H7 (cell line): Measurements from ENCODE around the gene GALNTL6. TPM values are rescaled to one million over a fixed set of nuclear protein-coding genes. Genes with fewer than 3 reads are reported as not detected.
"Not testable (repeated sequence)": the region's sequence is repeated elsewhere in the genome, so short reads cannot be mapped to it uniquely, and the experiment has no call there.

Source experiments
- DNase-seq: peaks from one replicate; pipeline ENCODE4 v3.0.0; 2012
- H3K27me3 ChIP-seq: 2 replicates; pipeline ENCODE4 v1.6.0; 2011; ENCODE audit warnings: mild to moderate bottlenecking, low read length; ENCODE audit not compliant: control insufficient read depth, insufficient read depth
- H3K36me3 ChIP-seq: replicated peaks from 2 replicates; pipeline ENCODE4 v1.5.1; 2011; ENCODE audit warnings: low read length; ENCODE audit not compliant: control insufficient read depth, insufficient read depth
- H3K4me3 ChIP-seq: 2 replicates; pipeline ENCODE4 v1.5.1; 2011; ENCODE audit warnings: low read depth, mild to moderate bottlenecking, control low read depth, low read length, moderate library complexity; ENCODE audit not compliant: insufficient read depth
- total RNA-seq: library from RNA; depleted of rRNA; stranded (reverse); fragments of >200 nt; shearing (Covaris generic); gene quantifications from 2 replicates; pipeline ENCODE4 v1.2.3, GENCODE V29; 2014

Gene GALNTL6
- total RNA-seq, 1 experiment from 2014 or later: 0.24 TPM

GRCh38 chr4:172780566-172781081, 967.4 kb downstream of the GALNTL6 start:
- H3K36me3 ChIP-seq: no peaks in the 10 kb centered on the region
- H3K27me3 ChIP-seq: no peaks in the 10 kb centered on the region
- H3K4me3 ChIP-seq: no peak overlapping the region
- DNase-seq: no peak

GRCh38 chr4:172785613-172786012, 972.4 kb downstream of the GALNTL6 start:
- Histone ChIP-seq H3K27me3 (no peaks in the 10 kb centered on the region), H3K4me3 (no peak overlapping the region), H3K36me3 (no peaks in the 10 kb centered on the region)
- DNase-seq: no peak

- no peak for DNase-seq
- H3K4me3 ChIP-seq: no peak overlapping the region
- H3K36me3 ChIP-seq: no peaks in the 10 kb centered on the region
- H3K27me3 ChIP-seq: no peaks in the 10 kb centered on the region
These were observed 973.0 kb downstream of the GALNTL6 start for GRCh38 chr4:172786039-172786792.

- H3K4me3 ChIP-seq: no peak overlapping the region
- no peaks in the 10 kb centered on the region for H3K36me3 ChIP-seq
- DNase-seq: no peak
- H3K27me3 ChIP-seq: no peaks in the 10 kb centered on the region
These were observed 973.9 kb downstream of the GALNTL6 start for GRCh38 chr4:172787111-172787510.

GRCh38 chr4:172791841-172792240, 978.6 kb downstream of the GALNTL6 start:
- Histone ChIP-seq H3K27me3 (no peaks in the 10 kb centered on the region), H3K4me3 (no peak overlapping the region), H3K36me3 (no peaks in the 10 kb centered on the region)
- no peak for DNase-seq

DNA sequence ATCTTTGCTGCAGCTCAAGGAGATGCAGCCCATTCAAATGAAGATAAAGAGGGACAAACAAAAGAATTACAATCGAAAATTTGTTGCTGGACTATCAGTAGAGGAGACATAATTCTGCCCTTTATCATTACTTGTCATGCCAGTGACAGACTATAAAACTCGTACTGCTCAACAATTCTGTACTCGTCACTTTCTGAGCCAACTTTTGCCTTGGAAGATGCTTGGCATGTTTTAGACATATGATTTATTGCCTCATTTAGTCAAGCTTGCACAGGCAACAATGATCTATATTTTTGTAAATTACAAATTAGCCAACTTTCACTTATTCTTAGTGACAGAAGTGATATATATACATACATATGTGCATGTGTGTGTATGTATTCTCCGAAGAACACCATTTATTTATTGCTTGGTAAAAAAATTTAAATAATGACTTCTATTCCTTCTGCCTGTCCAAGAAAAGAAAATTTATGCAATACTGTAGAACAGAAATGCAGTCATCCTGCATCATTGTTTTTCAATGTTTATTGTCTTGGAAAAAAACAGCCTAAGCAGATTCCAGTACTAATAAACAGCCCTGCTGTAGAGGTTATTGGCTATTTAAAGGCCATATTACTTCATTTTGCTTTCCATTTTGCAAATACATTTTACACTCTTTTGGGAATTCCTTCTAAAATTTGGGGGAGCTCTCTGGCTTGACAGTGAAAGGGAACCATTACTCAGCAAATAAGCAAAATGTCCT, 980.5 kb downstream of the GALNTL6 start:
- no peak for DNase-seq
- H3K36me3 ChIP-seq: no peaks in the 10 kb centered on the region
- H3K27me3 ChIP-seq: no peaks in the 10 kb centered on the region
- no peak overlapping the region for H3K4me3 ChIP-seq

GRCh38 chr4:172794307-172794703, 981.1 kb downstream of the GALNTL6 start:
- no peak for DNase-seq
- Histone ChIP-seq H3K4me3 (no peak overlapping the region), H3K36me3 (no peaks in the 10 kb centered on the region), H3K27me3 (no peaks in the 10 kb centered on the region)

DNA sequence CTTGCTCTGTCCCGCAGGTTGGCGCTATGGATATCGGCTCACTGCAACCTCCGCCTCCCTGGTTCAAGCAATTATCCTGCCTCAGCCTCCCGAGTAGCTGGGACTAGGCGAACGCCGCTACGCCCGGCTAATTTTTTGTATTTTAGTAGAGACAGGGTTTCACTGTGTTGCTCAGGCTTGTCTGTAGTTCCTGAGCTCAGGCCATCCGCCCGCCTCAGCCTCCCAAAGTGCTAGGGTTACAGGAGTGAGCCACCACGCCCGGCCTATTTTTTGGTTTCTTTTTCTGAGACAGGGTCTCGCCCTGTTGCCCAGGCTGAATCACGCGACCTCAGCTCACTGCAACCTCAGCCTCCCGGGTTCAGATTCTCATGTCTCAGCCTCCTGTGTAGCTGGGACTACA, 984.1 kb downstream of the GALNTL6 start:
- not testable (repeated sequence) for H3K4me3 ChIP-seq, H3K27me3 ChIP-seq, DNase-seq, H3K36me3 ChIP-seq

GRCh38 chr4:172802032-172802431, 988.8 kb downstream of the GALNTL6 start:
- no peaks in the 10 kb centered on the region for H3K36me3 ChIP-seq
- no peak overlapping the region for H3K4me3 ChIP-seq
- DNase-seq: no peak
- H3K27me3 ChIP-seq: no peaks in the 10 kb centered on the region

DNA sequence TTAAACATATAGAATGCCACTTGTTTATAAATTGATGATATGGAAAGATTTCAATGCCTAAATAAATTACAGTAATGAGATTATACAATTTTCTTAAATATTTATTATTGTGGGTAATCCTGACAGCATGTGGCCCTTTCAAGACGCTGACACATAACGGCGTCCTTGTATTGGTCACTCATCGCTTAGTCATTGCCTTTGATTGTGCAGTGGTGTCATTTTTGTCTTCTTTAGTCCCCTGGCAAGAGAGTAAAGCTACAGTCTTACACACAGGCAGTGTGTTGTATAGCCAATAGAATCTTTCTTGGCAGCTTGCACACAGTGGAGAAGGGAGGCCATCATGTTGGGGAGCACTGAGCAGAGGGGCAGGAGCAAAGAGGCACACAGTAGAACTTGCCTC, 993.6 kb downstream of the GALNTL6 start:
- Histone ChIP-seq H3K36me3 (no peaks in the 10 kb centered on the region), H3K27me3 (no peaks in the 10 kb centered on the region), H3K4me3 (no peak overlapping the region)
- no peak for DNase-seq

DNA sequence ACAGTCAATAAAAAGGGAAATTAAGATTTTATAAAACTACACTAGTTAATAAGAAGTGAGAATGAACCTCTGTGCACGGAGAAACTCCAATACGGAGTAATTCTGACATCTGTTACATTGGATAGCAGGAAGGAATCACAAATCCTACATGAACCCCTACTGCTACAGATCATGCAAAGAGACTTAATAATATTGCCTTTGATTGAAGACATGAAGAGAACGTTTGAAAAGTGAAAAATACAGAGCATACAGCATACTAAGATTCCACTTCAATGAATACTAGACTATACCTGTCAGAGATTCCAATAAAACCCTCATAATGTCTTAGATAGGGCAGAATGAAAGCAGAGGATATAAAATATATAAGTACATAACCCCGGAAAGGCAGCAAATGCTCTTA, 995.0 kb downstream of the GALNTL6 start:
- Histone ChIP-seq H3K4me3 (no peak overlapping the region), H3K36me3 (no peaks in the 10 kb centered on the region), H3K27me3 (no peaks in the 10 kb centered on the region)
- DNase-seq: no peak

DNA sequence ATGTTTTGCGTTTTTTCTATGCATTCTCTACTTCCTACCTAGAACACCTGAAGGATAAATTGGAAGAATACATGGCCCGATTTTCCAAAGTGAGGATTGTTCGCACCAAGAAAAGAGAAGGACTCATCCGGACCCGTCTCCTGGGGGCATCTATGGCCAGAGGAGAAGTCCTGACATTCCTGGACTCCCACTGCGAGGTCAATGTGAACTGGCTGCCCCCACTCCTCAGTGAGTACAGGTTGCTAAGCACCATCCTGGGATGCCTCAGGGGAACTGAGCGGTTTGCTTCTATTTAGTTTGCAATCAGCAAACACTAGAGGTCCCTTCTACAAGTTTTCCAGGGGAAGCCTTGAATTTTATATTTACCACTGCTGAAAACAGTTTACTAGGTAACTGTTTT, 996.1 kb downstream of the GALNTL6 start:
- no peaks in the 10 kb centered on the region for H3K27me3 ChIP-seq
- H3K36me3 ChIP-seq: no peaks in the 10 kb centered on the region
- peak; percentile 65 for DNase-seq
- H3K4me3 ChIP-seq: no peak overlapping the region

DNA sequence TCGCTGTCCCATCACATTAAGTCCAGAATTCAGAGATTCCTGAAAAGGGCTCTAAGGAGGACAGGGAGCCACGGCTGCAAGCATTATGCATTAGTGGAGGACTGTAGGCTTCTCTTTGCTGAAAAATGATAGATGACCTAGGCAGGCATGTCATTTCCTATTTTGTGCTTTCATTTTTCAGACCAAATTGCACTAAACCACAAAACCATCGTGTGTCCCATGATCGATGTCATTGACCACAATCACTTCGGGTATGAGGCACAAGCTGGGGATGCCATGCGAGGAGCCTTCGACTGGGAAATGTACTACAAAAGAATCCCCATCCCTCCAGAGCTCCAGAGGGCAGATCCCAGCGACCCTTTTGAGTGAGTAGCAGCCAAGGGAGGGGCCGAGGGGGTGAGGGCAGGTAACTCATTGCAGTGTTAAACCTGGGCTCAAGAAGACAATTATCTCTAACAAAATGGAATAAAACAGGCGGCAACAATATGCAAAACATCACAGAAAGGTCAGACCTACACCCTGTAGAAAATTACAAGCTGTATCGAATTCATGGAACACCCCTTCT, 1000.2 kb downstream of the GALNTL6 start:
- Histone ChIP-seq H3K27me3 (no peaks in the 10 kb centered on the region), H3K4me3 (no peak overlapping the region), H3K36me3 (no peaks in the 10 kb centered on the region)
- no peak for DNase-seq

GRCh38 chr4:172815499-172816164, 1002.4 kb downstream of the GALNTL6 start:
- no peaks in the 10 kb centered on the region for H3K27me3 ChIP-seq
- no peaks in the 10 kb centered on the region for H3K36me3 ChIP-seq
- DNase-seq: no peak
- H3K4me3 ChIP-seq: no peak overlapping the region
